Measurements from ENCODE around the gene MICAL2. TPM values are rescaled to one million over a fixed set of nuclear protein-coding genes. Genes with fewer than 3 reads are reported as not detected.

MICAL2 gene
- total RNA-seq, 4 donors from 2014 or later = 196 to 550 (median 237) TPM

DNA sequence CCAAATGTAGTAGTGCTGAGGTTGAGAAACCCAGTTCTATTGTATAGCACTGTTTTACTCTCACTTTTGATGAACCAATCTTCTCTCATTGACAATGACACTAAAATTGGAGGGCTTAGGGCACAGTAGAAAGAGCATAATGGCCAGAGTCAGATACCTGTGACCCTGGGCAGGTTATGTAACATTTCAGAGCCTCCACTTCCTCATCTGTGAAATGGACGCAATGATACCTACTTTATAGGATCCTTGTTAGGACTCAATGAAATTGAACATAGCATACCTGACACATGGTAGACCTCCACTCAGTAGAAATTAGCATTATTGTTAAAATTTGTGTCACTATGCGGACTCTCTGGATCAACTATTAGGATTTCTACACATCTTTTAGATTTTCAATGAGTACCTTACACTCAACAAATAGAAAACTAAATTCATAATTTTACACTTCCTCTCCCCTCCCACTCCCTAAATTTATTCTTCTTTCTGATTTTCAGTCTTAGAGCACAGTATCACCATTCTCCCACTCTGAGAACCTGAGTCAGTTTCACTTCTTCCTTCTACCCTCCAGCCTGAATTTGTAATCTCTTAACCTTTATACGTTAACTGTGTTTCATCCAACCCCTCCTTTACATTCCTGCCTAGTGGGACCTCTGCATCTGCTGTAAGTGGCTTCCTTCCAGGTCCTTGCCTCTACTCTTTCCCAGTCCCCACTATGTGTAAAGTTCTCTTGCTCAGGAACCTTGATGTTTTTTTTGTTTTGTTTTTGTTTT, 78.3 kb downstream of the MICAL2 start:
- H3K36me3 ChIP-seq = peaks cover 0 to 12% of the 10 kb centered on the region in 2 donors
- H3K9me3 ChIP-seq = no peaks in the 10 kb centered on the region
- H3K27me3 ChIP-seq = no peaks in the 10 kb centered on the region
- ATAC-seq = no peak
- WGBS, 2 donors (ENCODE audit: low coverage in 1 of 2) = 92 to 97% methylated on average over 3 of the region's 3 CpGs
- H3K4me3 ChIP-seq = no peak overlapping the region
- no peak overlapping the region for H3K27ac ChIP-seq
- TF ChIP-seq POLR2AphosphoS5 (IDR thresholded peaks at IDR 0.05) (no peak), POLR2A (IDR thresholded peaks at IDR 0.05) (no peak), EP300 (IDR thresholded peaks at IDR 0.05) (no peak), CTCF (IDR thresholded peaks at IDR 0.05) (no peak)
- H3K4me1 ChIP-seq = peaks cover 0 to 47% (median 8%) of the 10 kb centered on the region in 3 donors

DNA sequence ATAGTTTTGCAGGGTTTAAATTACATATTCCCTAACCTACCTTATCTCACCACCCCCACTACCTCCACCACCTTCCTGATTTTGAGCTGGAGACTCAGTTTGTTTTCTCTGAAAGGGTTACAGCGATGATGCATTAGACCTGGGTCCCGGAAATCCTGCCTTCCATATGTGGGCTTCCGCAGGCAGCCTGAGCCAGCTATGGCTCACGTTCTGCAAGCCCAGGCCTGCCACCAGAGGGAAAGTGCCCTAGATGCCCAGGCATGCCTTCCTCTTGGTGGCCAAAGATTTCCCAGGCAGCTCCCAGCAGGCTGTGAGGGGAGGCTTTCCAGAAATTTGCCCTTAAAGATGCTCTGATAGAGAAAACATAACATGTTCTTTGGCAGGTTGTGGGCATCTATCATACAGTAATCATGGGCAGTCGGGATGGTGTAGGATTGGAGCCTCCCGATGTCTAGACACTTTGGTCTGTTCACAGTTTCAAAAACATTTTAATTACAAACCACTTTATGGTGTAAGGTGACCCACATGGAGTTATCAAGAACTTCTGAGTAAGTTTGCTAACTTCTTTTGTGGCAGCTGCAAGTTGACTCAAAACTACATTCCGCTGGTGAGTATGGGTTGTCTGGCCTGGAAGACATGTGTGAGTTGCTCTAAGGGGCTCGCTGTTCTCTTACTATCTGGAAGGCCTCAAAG, 79.3 kb downstream of the MICAL2 start:
- H3K36me3 ChIP-seq = peaks cover 0 to 12% of the 10 kb centered on the region in 2 donors
- WGBS, 2 donors (ENCODE audit: low coverage in 1 of 2) = 69 to 86% methylated on average over 2 to 5 of the region's 8 CpGs
- H3K27me3 ChIP-seq = no peaks in the 10 kb centered on the region
- H3K4me1 ChIP-seq = peaks cover 0 to 42% (median 8%) of the 10 kb centered on the region in 3 donors
- H3K4me3 ChIP-seq = no peak overlapping the region
- no peaks in the 10 kb centered on the region for H3K9me3 ChIP-seq
- TF ChIP-seq EP300 (IDR thresholded peaks at IDR 0.05) (no peak), POLR2A (IDR thresholded peaks at IDR 0.05) (no peak), CTCF (IDR thresholded peaks at IDR 0.05) (no peak), POLR2AphosphoS5 (IDR thresholded peaks at IDR 0.05) (no peak)
- ATAC-seq = no peak
- H3K27ac ChIP-seq = no peak overlapping the region

DNA sequence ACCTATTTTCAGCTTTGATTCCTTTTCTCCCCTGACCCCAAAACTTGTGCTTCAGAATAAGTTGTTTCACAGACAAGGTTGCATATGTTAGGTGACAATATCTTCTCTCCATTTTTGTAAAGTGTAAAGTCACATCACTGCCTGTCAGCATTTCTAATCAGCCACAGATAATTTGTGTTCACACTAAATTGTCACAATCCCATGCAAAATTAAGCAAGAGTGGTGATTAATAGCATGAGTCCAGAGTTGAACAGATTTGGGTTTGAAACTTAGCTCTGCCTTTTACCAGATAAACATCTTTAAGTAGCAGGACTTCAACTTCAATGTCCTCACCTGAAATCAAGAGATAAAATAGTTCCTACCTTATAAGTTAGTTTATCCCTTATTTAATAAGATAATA, 80.1 kb downstream of the MICAL2 start:
- peaks cover 0 to 12% of the 10 kb centered on the region in 2 donors for H3K36me3 ChIP-seq
- peaks cover 0 to 35% (median 8%) of the 10 kb centered on the region in 3 donors for H3K4me1 ChIP-seq
- ATAC-seq = no peak
- H3K27ac ChIP-seq = no peak overlapping the region
- no peak overlapping the region for H3K4me3 ChIP-seq
- H3K27me3 ChIP-seq = no peaks in the 10 kb centered on the region
- H3K9me3 ChIP-seq = no peaks in the 10 kb centered on the region
- no peak for TF ChIP-seq EP300 (IDR thresholded peaks at IDR 0.05)
- no peak for TF ChIP-seq POLR2A (IDR thresholded peaks at IDR 0.05)
- no peak for TF ChIP-seq POLR2AphosphoS5 (IDR thresholded peaks at IDR 0.05)
- TF ChIP-seq CTCF (IDR thresholded peaks at IDR 0.05) = no peak

- no peak for ATAC-seq
- H3K36me3 ChIP-seq = peaks cover 0 to 12% of the 10 kb centered on the region in 2 donors
- peaks cover 0 to 26% (median 0%) of the 10 kb centered on the region in 3 donors for H3K4me1 ChIP-seq
- WGBS, 2 donors (ENCODE audit: low coverage in 1 of 2) = 77 to 86% methylated on average over 4 to 5 of the region's 8 CpGs
- H3K4me3 ChIP-seq = no peak overlapping the region
- no peak overlapping the region for H3K27ac ChIP-seq
- TF ChIP-seq CTCF (IDR thresholded peaks at IDR 0.05) (no peak), EP300 (IDR thresholded peaks at IDR 0.05) (no peak), POLR2A (IDR thresholded peaks at IDR 0.05) (no peak), POLR2AphosphoS5 (IDR thresholded peaks at IDR 0.05) (no peak)
- no peaks in the 10 kb centered on the region for H3K27me3 ChIP-seq
- H3K9me3 ChIP-seq = no peaks in the 10 kb centered on the region
These were observed 82.6 kb downstream of the MICAL2 start for GRCh38 chr11:12192794-12193514.
